ENCODE results near the gene AREG.

DNA sequence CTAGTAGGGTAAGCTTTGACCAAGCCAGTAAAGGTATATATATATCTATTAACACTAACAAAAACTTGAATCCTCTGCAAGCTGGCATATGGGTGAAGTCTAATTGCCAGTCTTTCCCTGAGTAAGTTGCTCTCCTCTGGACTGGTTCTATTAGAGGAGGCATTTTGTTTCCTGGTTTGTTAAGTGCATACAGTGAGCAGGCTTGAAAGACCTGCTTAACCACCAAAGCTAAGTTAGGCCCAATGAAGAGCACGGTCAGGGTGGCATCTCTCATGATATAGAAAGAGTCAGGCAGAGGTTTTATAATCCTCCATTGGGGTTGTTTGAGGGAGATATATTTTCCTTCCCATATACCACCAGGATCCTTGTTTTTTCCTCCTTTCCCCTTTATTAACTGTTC, 9.6 kb upstream of the AREG start:
- TF ChIP-seq ZNF12 (CRISPR knock-in tag; IDR thresholded peaks at IDR 0.05) (no peak), PKNOX1 (IDR thresholded peaks at IDR 0.05) (no peak)
- TF ChIP-seq, protein P1, sequence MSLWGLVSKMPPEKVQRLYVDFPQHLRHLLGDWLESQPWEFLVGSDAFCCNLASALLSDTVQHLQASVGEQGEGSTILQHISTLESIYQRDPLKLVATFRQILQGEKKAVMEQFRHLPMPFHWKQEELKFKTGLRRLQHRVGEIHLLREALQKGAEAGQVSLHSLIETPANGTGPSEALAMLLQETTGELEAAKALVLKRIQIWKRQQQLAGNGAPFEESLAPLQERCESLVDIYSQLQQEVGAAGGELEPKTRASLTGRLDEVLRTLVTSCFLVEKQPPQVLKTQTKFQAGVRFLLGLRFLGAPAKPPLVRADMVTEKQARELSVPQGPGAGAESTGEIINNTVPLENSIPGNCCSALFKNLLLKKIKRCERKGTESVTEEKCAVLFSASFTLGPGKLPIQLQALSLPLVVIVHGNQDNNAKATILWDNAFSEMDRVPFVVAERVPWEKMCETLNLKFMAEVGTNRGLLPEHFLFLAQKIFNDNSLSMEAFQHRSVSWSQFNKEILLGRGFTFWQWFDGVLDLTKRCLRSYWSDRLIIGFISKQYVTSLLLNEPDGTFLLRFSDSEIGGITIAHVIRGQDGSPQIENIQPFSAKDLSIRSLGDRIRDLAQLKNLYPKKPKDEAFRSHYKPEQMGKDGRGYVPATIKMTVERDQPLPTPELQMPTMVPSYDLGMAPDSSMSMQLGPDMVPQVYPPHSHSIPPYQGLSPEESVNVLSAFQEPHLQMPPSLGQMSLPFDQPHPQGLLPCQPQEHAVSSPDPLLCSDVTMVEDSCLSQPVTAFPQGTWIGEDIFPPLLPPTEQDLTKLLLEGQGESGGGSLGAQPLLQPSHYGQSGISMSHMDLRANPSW (CRISPR knock-in tag; IDR thresholded peaks at IDR 0.05): no peak
- TF ChIP-seq, protein P2, sequence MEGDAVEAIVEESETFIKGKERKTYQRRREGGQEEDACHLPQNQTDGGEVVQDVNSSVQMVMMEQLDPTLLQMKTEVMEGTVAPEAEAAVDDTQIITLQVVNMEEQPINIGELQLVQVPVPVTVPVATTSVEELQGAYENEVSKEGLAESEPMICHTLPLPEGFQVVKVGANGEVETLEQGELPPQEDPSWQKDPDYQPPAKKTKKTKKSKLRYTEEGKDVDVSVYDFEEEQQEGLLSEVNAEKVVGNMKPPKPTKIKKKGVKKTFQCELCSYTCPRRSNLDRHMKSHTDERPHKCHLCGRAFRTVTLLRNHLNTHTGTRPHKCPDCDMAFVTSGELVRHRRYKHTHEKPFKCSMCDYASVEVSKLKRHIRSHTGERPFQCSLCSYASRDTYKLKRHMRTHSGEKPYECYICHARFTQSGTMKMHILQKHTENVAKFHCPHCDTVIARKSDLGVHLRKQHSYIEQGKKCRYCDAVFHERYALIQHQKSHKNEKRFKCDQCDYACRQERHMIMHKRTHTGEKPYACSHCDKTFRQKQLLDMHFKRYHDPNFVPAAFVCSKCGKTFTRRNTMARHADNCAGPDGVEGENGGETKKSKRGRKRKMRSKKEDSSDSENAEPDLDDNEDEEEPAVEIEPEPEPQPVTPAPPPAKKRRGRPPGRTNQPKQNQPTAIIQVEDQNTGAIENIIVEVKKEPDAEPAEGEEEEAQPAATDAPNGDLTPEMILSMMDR (IDR thresholded peaks at IDR 0.05 in 2 of 3, conservative IDR thresholded peaks at IDR 0.05 in 1 of 3; ENCODE audit: insufficient read depth in 2 of 3, low read depth in 1 of 3, low read length in 3 of 3): no peak

Measured in K562 (cell line).